Adrenal gland (tissue), 12 donors: Measurements from ENCODE around the gene AP3M1. TPM values are rescaled to one million over a fixed set of nuclear protein-coding genes. Genes with fewer than 3 reads are reported as not detected.

ENCODE experiments used
- DNase-seq, 7 donors: peaks; one replicate each; pipeline ENCODE4 v3.0.0-alpha.2; 2019 to 2020
- H3K27ac ChIP-seq, 5 donors: fragments of 200-600 bp; sonication (generic) in 4 of 5; 1 replicate in 3 of 5; 2 replicates in 2 of 5; pipeline versions ENCODE4 v1.5.1 to v1.8.0; 2016 to 2020; ENCODE audit warnings: mild to moderate bottlenecking in 1 of 5
- H3K27me3 ChIP-seq: fragments of 200-600 bp; 2 replicates; pipeline ENCODE4 v1.8.0; 2021
- H3K36me3 ChIP-seq, 2 donors: fragments of 200-600 bp; replicated peaks in 1 of 2; 1 replicate in 1 of 2; 2 replicates in 1 of 2; pipeline versions ENCODE4 v1.5.1 to v1.8.0; 2018 to 2022
- H3K4me1 ChIP-seq, 2 donors: fragments of 200-600 bp; replicated peaks in 1 of 2; 1 replicate in 1 of 2; 2 replicates in 1 of 2; pipeline versions ENCODE4 v1.5.1 to v1.8.0; 2018 to 2021
- H3K4me3 ChIP-seq, 4 donors: fragments of 200-600 bp; sonication (generic) in 3 of 4; one replicate each; pipeline ENCODE4 v1.5.1; 2016 to 2018
- H3K9me3 ChIP-seq, 3 donors: fragments of 200-600 bp; sonication (generic) in 1 of 3; replicated peaks in 1 of 3; 1 replicate in 2 of 3; 2 replicates in 1 of 3; pipeline versions ENCODE4 v1.5.1 to v1.8.0; 2016 to 2021
- CTCF ChIP-seq, 6 experiments: fragments of 450-650 bp in 4 of 6; fragments of 200-600 bp in 2 of 6; sonication (generic) in 1 of 6; IDR thresholded peaks; 1 replicate in 5 of 6; 2 replicates in 1 of 6; pipeline versions ENCODE4 v1.5.1 to v1.8.0; 2016 to 2021; ENCODE audit warnings: antibody characterized with exemption in 6 of 6, mild to moderate bottlenecking in 2 of 6, moderate library complexity in 1 of 6
- POLR2A ChIP-seq, 2 donors: fragments of 450-650 bp; IDR thresholded peaks; one replicate each; pipeline ENCODE4 v1.6.1; 2017; ENCODE audit warnings: antibody characterized with exemption in 2 of 2, mild to moderate bottlenecking in 2 of 2, moderate library complexity in 1 of 2
- WGBS, 4 donors: extraction: QIAGEN DNeasy Blood & Tissue Kit in 2 of 4; methylation state at CpG; one replicate each; pipeline versions ENCODE4 v1.1.5 to v1.1.7; 2013 to 2017; 5-methylcytosine and 5-hydroxymethylcytosine counted together
- intact Hi-C, 2 donors: fragments of 100-400 bp; cut with DNase I; formaldehyde crosslinking; loops; one replicate each; pipeline versions ENCODE4 v1.14.1 to v1.15.0; 2022 to 2023
- polyA plus RNA-seq, 3 donors: library from polyadenylated mRNA; stranded (reverse); fragments of 200-250 nt in 2 of 3; fragments of 350-450 nt in 1 of 3; fragmentation: Illumina TruSeq in 1 of 3; extraction: RNeasy Lipid Tissue Mini Kit (QIAGEN cat#74804) in 1 of 3; gene quantifications; one replicate each; pipeline ENCODE4 v1.2.3, GENCODE V29; 2013 to 2014
- total RNA-seq, 9 donors: library from RNA; depleted of rRNA in 4 of 9; stranded (reverse); fragments of >200 nt in 4 of 9; fragments of 120-200 nt in 1 of 9; fragmentation: NEBNext Ultra II Directional in 1 of 9; extraction: Animal tissue kit (Norgen Biotek cat#: 25700) in 1 of 9; gene quantifications; one replicate each; pipeline versions ENCODE4 v1.1.0 to v1.2.4, GENCODE V29; 2013 to 2023
- donor health status: healthy with polysubstance abuse.
- donor health status: Bipolar disorder and iron deficiency.
- donor health status: DM: yes; HTN: yes; CAD: no.
- donor health status: DM: no; HTN: no; CAD: no.
- donor health status: DM: no; HTN: no; CAD: no.
- donor health status: DM: yes; HTN: yes; CAD: no.

Gene AP3M1
- total and polyA plus RNA-seq, 12 donors = 6.1 to 79.7 (median 38.0) TPM

GRCh38 chr10:74133923-74134820, 16.5 kb downstream of the AP3M1 start:
- peaks cover 0 to 70% of the 10 kb centered on the region in 2 donors for H3K36me3 ChIP-seq
- WGBS, 4 donors = 88 to 95% (median 90%) methylated on average over 11 of the region's 11 CpGs
- no peaks in the 10 kb centered on the region for H3K4me1 ChIP-seq
- H3K27ac ChIP-seq = no peak overlapping the region
- H3K27me3 ChIP-seq = no peaks in the 10 kb centered on the region
- intact Hi-C loops = no loop called here
- H3K4me3 ChIP-seq = no peak overlapping the region
- DNase-seq = no peak
- no peaks in the 10 kb centered on the region for H3K9me3 ChIP-seq
- no peak for TF ChIP-seq POLR2A (IDR thresholded peaks at IDR 0.05)
- TF ChIP-seq CTCF (IDR thresholded peaks at IDR 0.05) = no peak

GRCh38 chr10:74123081-74123480, 27.5 kb downstream of the AP3M1 start:
- WGBS, 4 donors = 0 to 62% (median 21%) methylated on average over 1 of the region's 1 CpG
- Histone ChIP-seq H3K4me3 (no peak overlapping the region), H3K9me3 (no peaks in the 10 kb centered on the region), H3K27ac (no peak overlapping the region), H3K4me1 (peaks cover 12 to 29% of the 10 kb centered on the region in 2 donors), H3K27me3 (no peaks in the 10 kb centered on the region), H3K36me3 (peaks cover 0 to 54% of the 10 kb centered on the region in 2 donors)
- DNase-seq = no peak
- TF ChIP-seq CTCF (IDR thresholded peaks at IDR 0.05) (no peak), POLR2A (IDR thresholded peaks at IDR 0.05) (no peak)
- intact Hi-C loops = no loop called here

GRCh38 chr10:74122060-74122459, 28.6 kb downstream of the AP3M1 start:
- no peaks in the 10 kb centered on the region for H3K27me3 ChIP-seq
- H3K36me3 ChIP-seq = peaks cover 0 to 57% of the 10 kb centered on the region in 2 donors
- TF ChIP-seq POLR2A (IDR thresholded peaks at IDR 0.05) (no peak), CTCF (IDR thresholded peaks at IDR 0.05) (no peak)
- H3K4me1 ChIP-seq = peaks cover 12 to 29% of the 10 kb centered on the region in 2 donors
- H3K9me3 ChIP-seq = no peaks in the 10 kb centered on the region
- DNase-seq = no peak
- no peak overlapping the region for H3K4me3 ChIP-seq
- WGBS, 4 donors = 67 to 81% (median 73%) methylated on average over 3 of the region's 3 CpGs
- H3K27ac ChIP-seq = no peak overlapping the region
- intact Hi-C loops = no loop called here

- H3K4me1 ChIP-seq = peaks cover 12 to 29% of the 10 kb centered on the region in 2 donors
- no peak overlapping the region for H3K4me3 ChIP-seq
- H3K27me3 ChIP-seq = no peaks in the 10 kb centered on the region
- peaks cover 0 to 56% of the 10 kb centered on the region in 2 donors for H3K36me3 ChIP-seq
- TF ChIP-seq CTCF (IDR thresholded peaks at IDR 0.05) (no peak), POLR2A (IDR thresholded peaks at IDR 0.05) (no peak)
- DNase-seq = no peak
- H3K9me3 ChIP-seq = no peaks in the 10 kb centered on the region
- WGBS, 4 donors = 64 to 82% (median 72%) methylated on average over 1 of the region's 1 CpG
- intact Hi-C loops = no loop called here
- peak overlapping the region in 2 of 5 donors; percentile 31 to 54 for H3K27ac ChIP-seq
These were observed 29.3 kb downstream of the AP3M1 start for GRCh38 chr10:74121368-74121767.
